IMR-90 (cell line): ENCODE results near the gene CEMIP2. TPM values are rescaled to one million over a fixed set of nuclear protein-coding genes. Genes with fewer than 3 reads are reported as not detected.
A peak's percentile ranks its signal among the peaks of the same experiment; 100 is the strongest.

ENCODE experiments used
- ATAC-seq: fragments of 200-7000 bp; cut with Tn5 transposase; 2 replicates; pipeline ENCODE4 v1.9.1; 2020; ENCODE audit warnings: low read depth, mild to moderate bottlenecking, moderate library complexity
- BruUV-seq: library from RNA; stranded (reverse); fragments of 400-500 nt; replicated peaks from 2 replicates; lab custom pipeline; 2021; lab: Mats Ljungman, UMichigan
- CTCF ChIA-PET: fragments of 300-600 bp; formaldehyde crosslinking; extraction: SDS; loops from one replicate; lab custom pipeline; 2021; ENCODE audit warnings: antibody characterized with exemption; lab: Yijun Ruan, JAX
- POLR2A ChIA-PET: fragments of 300-600 bp; sonication (Branson Sonifier 250); formaldehyde crosslinking; loops from one replicate; lab custom pipeline; 2022; ENCODE audit warnings: antibody characterized with exemption; ENCODE audit not compliant: unreplicated experiment; lab: Charles Lee
- DNase-seq: peaks from one replicate; pipeline ENCODE4 v3.0.0; 2013
- H2AFZ ChIP-seq: replicated peaks from 2 replicates; pipeline ENCODE3; 2013; ENCODE audit warnings: low read length, mild to moderate bottlenecking; ENCODE audit not compliant: poor library complexity
- H2AK5ac ChIP-seq: 2 replicates; pipeline ENCODE4 v1.6.1; 2013; ENCODE audit warnings: low read depth, low read length, inconsistent platforms
- H2AK9ac ChIP-seq: replicated peaks from 2 replicates; pipeline ENCODE3; 2013; ENCODE audit warnings: mild to moderate bottlenecking, low read depth, low read length, moderate library complexity; ENCODE audit not compliant: poor library complexity
- H2BK120ac ChIP-seq: 2 replicates; pipeline ENCODE4 v1.6.1; 2013; ENCODE audit warnings: low read depth, low read length, inconsistent platforms
- H2BK15ac ChIP-seq: 3 replicates; pipeline ENCODE4 v1.6.1; 2013; ENCODE audit warnings: low read depth, low read length, inconsistent platforms
- H2BK20ac ChIP-seq: 2 replicates; pipeline ENCODE4 v1.6.1; 2013; ENCODE audit warnings: low read depth, mild to moderate bottlenecking, inconsistent platforms, low read length, moderate library complexity
- H2BK5ac ChIP-seq: 2 replicates; pipeline ENCODE4 v1.6.1; 2013; ENCODE audit warnings: mild to moderate bottlenecking, low read depth, low read length, inconsistent platforms; ENCODE audit not compliant: poor library complexity, severe bottlenecking
- H3K14ac ChIP-seq: replicated peaks from 2 replicates; pipeline ENCODE4 v1.6.1; 2013; ENCODE audit warnings: low read depth, low read length, inconsistent platforms
- H3K18ac ChIP-seq: 2 replicates; pipeline ENCODE4 v1.6.1; 2013; ENCODE audit warnings: low read depth, low read length, control low read depth
- H3K23ac ChIP-seq: 2 replicates; pipeline ENCODE4 v1.6.1; 2013; ENCODE audit warnings: low read depth, low read length, inconsistent platforms
- H3K27ac ChIP-seq: 2 replicates; pipeline ENCODE4 v1.5.1; 2013; ENCODE audit warnings: mild to moderate bottlenecking, control low read depth, low read length; ENCODE audit not compliant: insufficient read depth
- H3K27me3 ChIP-seq: 2 replicates; pipeline ENCODE4 v1.6.1; 2013; ENCODE audit warnings: low read length; ENCODE audit not compliant: control insufficient read depth, insufficient read depth
- H3K36me3 ChIP-seq: 2 replicates; pipeline ENCODE4 v1.6.1; 2013; ENCODE audit warnings: low read length, mixed read lengths; ENCODE audit not compliant: control insufficient read depth, insufficient read depth
- H3K4ac ChIP-seq: 2 replicates; pipeline ENCODE4 v1.6.1; 2013; ENCODE audit warnings: low read depth, low read length, inconsistent platforms
- H3K4me1 ChIP-seq: 2 replicates; pipeline ENCODE4 v1.6.1; 2013; ENCODE audit warnings: low read length, mixed read lengths; ENCODE audit not compliant: control insufficient read depth, insufficient read depth
- H3K4me2 ChIP-seq: 2 replicates; pipeline ENCODE4 v1.6.1; 2013; ENCODE audit warnings: low read depth, mild to moderate bottlenecking, control low read depth, low read length, moderate library complexity
- H3K4me3 ChIP-seq: 2 replicates; pipeline ENCODE4 v1.5.1; 2013; ENCODE audit warnings: low read depth, mild to moderate bottlenecking, control low read depth, low read length, moderate library complexity; ENCODE audit not compliant: insufficient read depth
- H3K56ac ChIP-seq: 2 replicates; pipeline ENCODE4 v1.6.1; 2013; ENCODE audit warnings: low read length, inconsistent platforms; ENCODE audit not compliant: insufficient read depth; ENCODE audit errors: extremely low read depth
- H3K79me1 ChIP-seq, 2 experiments: 2 replicates each; pipeline ENCODE4 v1.6.1; 2013; ENCODE audit warnings: low read length in 2 of 2, inconsistent platforms in 1 of 2, low read depth in 1 of 2
- H3K9ac ChIP-seq: 2 replicates; pipeline ENCODE4 v1.6.1; 2013; ENCODE audit warnings: low read depth, low read length, control low read depth
- H3K9me1 ChIP-seq: 2 replicates; pipeline ENCODE4 v1.6.1; 2013; ENCODE audit warnings: low read length, inconsistent platforms; ENCODE audit not compliant: insufficient read depth
- H3K9me3 ChIP-seq: 2 replicates; pipeline ENCODE4 v1.6.1; 2013; ENCODE audit warnings: low read length; ENCODE audit not compliant: control insufficient read depth, insufficient read depth
- H4K20me1 ChIP-seq: 2 replicates; pipeline ENCODE4 v1.6.1; 2013; ENCODE audit warnings: low read length, inconsistent platforms; ENCODE audit not compliant: insufficient read depth
- H4K5ac ChIP-seq: 2 replicates; pipeline ENCODE4 v1.6.1; 2013; ENCODE audit warnings: mild to moderate bottlenecking, low read depth, low read length, control low read depth
- H4K8ac ChIP-seq, 2 experiments: 2 replicates each; pipeline ENCODE4 v1.6.1; 2013; ENCODE audit warnings: low read depth in 2 of 2, low read length in 2 of 2, control low read depth in 1 of 2, inconsistent platforms in 1 of 2
- H4K91ac ChIP-seq: 2 replicates; pipeline ENCODE4 v1.6.1; 2013; ENCODE audit warnings: low read depth, low read length, inconsistent platforms; ENCODE audit not compliant: insufficient read depth
- BHLHE40 ChIP-seq: fragments of 150-350 bp; IDR thresholded peaks from 2 replicates; pipeline ENCODE4 v1.6.1; 2016; ENCODE audit warnings: mild to moderate bottlenecking, low read depth, low read length
- CEBPB ChIP-seq: IDR thresholded peaks from 2 replicates; pipeline ENCODE4 v1.6.1; 2012; ENCODE audit warnings: low read depth, low read length, improper control_type of control experiment
- CTCF ChIP-seq: conservative IDR thresholded peaks from 2 replicates; pipeline ENCODE4 v1.5.1; 2012; ENCODE audit warnings: mild to moderate bottlenecking, low read depth, low read length, improper control_type of control experiment
- NFE2L2 ChIP-seq: fragments of 150-350 bp; IDR thresholded peaks from 2 replicates; pipeline ENCODE4 v1.6.1; 2016; ENCODE audit warnings: low read depth, mild to moderate bottlenecking, low read length
- RFX5 ChIP-seq: IDR thresholded peaks from 2 replicates; pipeline ENCODE4 v1.8.0; 2012; ENCODE audit warnings: low read depth, mild to moderate bottlenecking, low read length, moderate library complexity
- SMC3 ChIP-seq: fragments of 150-350 bp; IDR thresholded peaks from 2 replicates; pipeline ENCODE4 v1.6.1; 2016; ENCODE audit warnings: low read depth, mild to moderate bottlenecking, antibody characterized with exemption, low read length, moderate library complexity
- WGBS, 2 experiments: methylation state at CpG; one replicate each; pipeline versions ENCODE4 v1.1.5 to v1.1.7; 2013; ENCODE audit warnings: missing lambda C conversion rate in 2 of 2; ENCODE audit not compliant: insufficient read length in 1 of 2; ENCODE audit errors: extremely low coverage in 2 of 2; 5-methylcytosine and 5-hydroxymethylcytosine counted together
- dilution Hi-C: fragments of 300-500 bp; cut with HindIII; formaldehyde crosslinking; loops from one replicate; pipeline ENCODE4 v1.14.3; 2018; ENCODE audit warnings: low sequenced_read_pairs; ENCODE audit not compliant: unreplicated experiment
- in situ Hi-C: fragments of 300-500 bp; cut with MboI; formaldehyde crosslinking; loops from 3 replicates; pipeline ENCODE4 v1.14.3; 2019; ENCODE audit warnings: low sequenced_read_pairs, inconsistent platforms, mixed read lengths
- intact Hi-C: fragments of 100-400 bp; cut with micrococcal nuclease; formaldehyde crosslinking; loops from 2 replicates; pipeline ENCODE4 v1.10.0; 2022
- polyA plus RNA-seq, 3 experiments: library from polyadenylated mRNA; depleted of rRNA; stranded (reverse); fragments of >200 nt; gene quantifications; 2 replicates each; pipeline ENCODE4 v1.2.3, GENCODE V29; 2012; ENCODE audit warnings: low replicate concordance in 1 of 3
- total RNA-seq: library from RNA; depleted of rRNA; stranded (reverse); fragments of >200 nt; gene quantifications from 2 replicates; pipeline ENCODE4 v1.2.3, GENCODE V29; 2012

The CEMIP2 gene
- total and polyA plus RNA-seq, 2 of the 4 experiments (the other 2 are of a cell fraction): 65.2 to 67.4 TPM

GRCh38 chr9:71685394-71685793, 82.9 kb downstream of the CEMIP2 start:
- Histone ChIP-seq H3K56ac (no peak overlapping the region), H3K79me1 (peaks cover 5 to 9% of the 10 kb centered on the region in 2 experiments; a peak in 2 of 4 replicates), H3K27me3 (no peaks in the 10 kb centered on the region), H4K91ac (no peak overlapping the region), H3K27ac (no peak overlapping the region), H2BK5ac (no peak overlapping the region), H2AK9ac (no peak overlapping the region), H3K23ac (no peak overlapping the region), H2BK15ac (no peak overlapping the region), H2BK20ac (no peak overlapping the region), H2AFZ (no peak overlapping the region), H4K8ac (no peak overlapping the region), H3K9me3 (no peaks in the 10 kb centered on the region), H3K4me1 (peaks cover 11% of the 10 kb centered on the region), H3K4me2 (no peak overlapping the region), H3K9ac (no peak overlapping the region), H3K18ac (no peak overlapping the region), H3K14ac (no peak overlapping the region), H2BK120ac (no peak overlapping the region), H4K20me1 (peaks cover 3% of the 10 kb centered on the region; the same call in 1 of the 2 replicates), H3K4ac (no peak overlapping the region), H3K9me1 (peaks cover 14% of the 10 kb centered on the region), H4K5ac (no peak overlapping the region), H3K4me3 (no peak overlapping the region), H3K36me3 (peaks cover 14% of the 10 kb centered on the region), H2AK5ac (no peak overlapping the region)
- ChIA-PET POLR2A (interaction anchor here (0.6 kb wide), 2 partner anchors 59 to 82 kb away, joined by 4 to 6 read pairs; no protein-coding TSS in a partner anchor), CTCF (interaction anchor here (0.6 to 1.7 kb wide), 6 partner anchors 10 to 794 kb away, joined by 3 to 4 read pairs (median 4); partner anchors contain the start of gene CEMIP2)
- DNase-seq (peak; percentile 10), ATAC-seq (no peak)
- dilution Hi-C loops (no loop called here), intact Hi-C loops (no loop called here), in situ Hi-C loops (no loop called here)
- TF ChIP-seq BHLHE40: no peak
- TF ChIP-seq RFX5: no peak
- TF ChIP-seq CEBPB: no peak
- no peak for TF ChIP-seq SMC3
- no peak for TF ChIP-seq CTCF
- TF ChIP-seq NFE2L2: no peak
- no TSS peak for BruUV-seq
- no CpG with 5 or more reads among the region's 1 CpG for WGBS, 2 experiments
